CD4-positive, alpha-beta T cell (primary cell): Measurements from ENCODE around the gene TNRC6A. TPM values are rescaled to one million over a fixed set of nuclear protein-coding genes. Genes with fewer than 3 reads are reported as not detected.

ENCODE experiments used
- ATAC-seq: fragments of 200-7000 bp; cut with Tn5 transposase; one replicate; pipeline ENCODE4 v1.10.0; 2022; ENCODE audit warnings: mild to moderate bottlenecking; ENCODE audit not compliant: poor library complexity
- CTCF ChIA-PET: fragments of 350-600 bp; sonication (Branson Sonifier 250); formaldehyde crosslinking; loops from one replicate; lab custom pipeline; 2021; ENCODE audit warnings: antibody characterized with exemption, inconsistent platforms; lab: Charles Lee
- POLR2A ChIA-PET: fragments of 350-600 bp; sonication (Branson Sonifier 250); formaldehyde crosslinking; loops from one replicate; lab custom pipeline; 2021; ENCODE audit warnings: antibody characterized with exemption, inconsistent platforms; lab: Charles Lee
- DNase-seq, 14 experiments: peaks; one replicate each; pipeline ENCODE4 v3.0.0-alpha.2; 2013 to 2020; ENCODE audit warnings: mixed read lengths in 2 of 14
- H3K27ac ChIP-seq, 2 donors: one replicate each; pipeline versions ENCODE4 v1.5.1 to v1.7.0; 2013; ENCODE audit warnings: low read length in 2 of 2, low read depth in 1 of 2, mild to moderate bottlenecking in 1 of 2
- H3K27me3 ChIP-seq, 2 experiments: 1 replicate in 1 of 2; 2 replicates in 1 of 2; pipeline versions ENCODE4 v1.6.1 to v1.7.0; 2013; ENCODE audit warnings: low read length in 2 of 2, control low read depth in 1 of 2, mild to moderate bottlenecking in 1 of 2, moderate library complexity in 1 of 2; ENCODE audit not compliant: insufficient read depth in 2 of 2, control insufficient read depth in 1 of 2
- H3K36me3 ChIP-seq: one replicate; pipeline ENCODE4 v1.6.1; 2013; ENCODE audit warnings: low read length, control low read depth; ENCODE audit not compliant: insufficient read depth
- H3K4me1 ChIP-seq: one replicate; pipeline ENCODE4 v1.6.1; 2013; ENCODE audit warnings: low read length, control low read depth; ENCODE audit not compliant: insufficient read depth
- H3K4me3 ChIP-seq: one replicate; pipeline ENCODE4 v1.5.1; 2013; ENCODE audit warnings: mild to moderate bottlenecking, low read length, moderate library complexity
- H3K9me3 ChIP-seq, 2 experiments: 1 replicate in 1 of 2; 2 replicates in 1 of 2; pipeline versions ENCODE4 v1.6.1 to v1.7.0; 2013; ENCODE audit warnings: low read length in 2 of 2, mild to moderate bottlenecking in 2 of 2, control low read depth in 1 of 2, moderate library complexity in 1 of 2; ENCODE audit not compliant: control insufficient read depth in 1 of 2, insufficient read depth in 1 of 2
- H3K27ac Mint-ChIP-seq: one replicate; pipeline ENCODE4 v1.8.0; 2020; ENCODE audit warnings: mixed read lengths
- H3K27me3 Mint-ChIP-seq: one replicate; pipeline ENCODE4 v1.8.0; 2021; ENCODE audit warnings: mixed read lengths
- H3K36me3 Mint-ChIP-seq: one replicate; pipeline ENCODE4 v1.8.0; 2021; ENCODE audit warnings: low read depth, mixed read lengths
- H3K4me1 Mint-ChIP-seq: one replicate; pipeline ENCODE4 v1.8.0; 2021; ENCODE audit warnings: low read depth, mixed read lengths
- H3K4me3 Mint-ChIP-seq: one replicate; pipeline ENCODE4 v1.8.0; 2020; ENCODE audit warnings: mild to moderate bottlenecking, mixed read lengths
- H3K9me3 Mint-ChIP-seq: one replicate; pipeline ENCODE4 v1.8.0; 2020; ENCODE audit warnings: mixed read lengths
- CTCF ChIP-seq: fragments of 200-600 bp; IDR thresholded peaks from one replicate; pipeline ENCODE4 v1.8.0; 2022; ENCODE audit warnings: antibody characterized with exemption, mild to moderate bottlenecking
- intact Hi-C, 2 experiments: fragments of 100-400 bp; cut with DNase I in 1 of 2; cut with micrococcal nuclease in 1 of 2; formaldehyde crosslinking; loops; one replicate each; pipeline versions ENCODE4 v1.15.1 to v1.9.0; 2023 to 2025; cut with DNase I, micrococcal nuclease
- total RNA-seq, 174 experiments: library from RNA in 2 of 174; stranded (reverse) in 2 of 174; gene quantifications; one replicate each; pipeline ENCODE4 v1.2.3 and lab custom pipeline; 2021 to 2026

TNRC6A gene
- total RNA-seq, 2 experiments from 2014 or later, result 70.4 to 74.6 TPM

- no peaks in the 10 kb centered on the region for H3K9me3 Mint-ChIP-seq
- CTCF ChIA-PET, result no interaction called here
- Histone ChIP-seq H3K9me3 (peaks cover 0 to 4% of the 10 kb centered on the region in 2 experiments), H3K36me3 (no peaks in the 10 kb centered on the region), H3K4me3 (no peak overlapping the region), H3K27ac (no peak overlapping the region), H3K27me3 (no peaks in the 10 kb centered on the region), H3K4me1 (no peaks in the 10 kb centered on the region)
- TF ChIP-seq CTCF, result no peak
- no peaks in the 10 kb centered on the region for H3K4me1 Mint-ChIP-seq
- H3K27ac Mint-ChIP-seq, result no peak overlapping the region
- ATAC-seq (no peak), DNase-seq (peak; percentile 9 to 58 (median 27))
- intact Hi-C loops, result no loop called here
- no peak overlapping the region for H3K4me3 Mint-ChIP-seq
- H3K27me3 Mint-ChIP-seq, result peaks cover 11% of the 10 kb centered on the region
- no peaks in the 10 kb centered on the region for H3K36me3 Mint-ChIP-seq
- POLR2A ChIA-PET, result no interaction called here
Measured at GRCh38 chr16:24858219-24859041, 129.0 kb downstream of the TNRC6A start.

GRCh38 chr16:24861461-24861860 is 132.0 kb downstream of the TNRC6A start:
- CTCF ChIA-PET, result no interaction called here
- no peak for TF ChIP-seq CTCF
- H3K27me3 Mint-ChIP-seq, result peaks cover 17% of the 10 kb centered on the region
- H3K9me3 Mint-ChIP-seq, result peaks cover 7% of the 10 kb centered on the region
- Histone ChIP-seq H3K4me3 (no peak overlapping the region), H3K27ac (no peak overlapping the region), H3K36me3 (no peaks in the 10 kb centered on the region), H3K9me3 (peaks cover 4 to 6% of the 10 kb centered on the region in 2 experiments), H3K4me1 (no peaks in the 10 kb centered on the region), H3K27me3 (no peaks in the 10 kb centered on the region)
- H3K4me3 Mint-ChIP-seq, result no peak overlapping the region
- no peaks in the 10 kb centered on the region for H3K4me1 Mint-ChIP-seq
- intact Hi-C loops, result no loop called here
- DNase-seq (no peak), ATAC-seq (no peak)
- no peak overlapping the region for H3K27ac Mint-ChIP-seq
- H3K36me3 Mint-ChIP-seq, result peaks cover 5% of the 10 kb centered on the region
- POLR2A ChIA-PET, result no interaction called here

GRCh38 chr16:24863582-24864437 is 134.4 kb downstream of the TNRC6A start:
- no peaks in the 10 kb centered on the region for H3K36me3 ChIP-seq
- CTCF ChIA-PET, result no interaction called here
- intact Hi-C loops, result no loop called here
- Mint-ChIP-seq H3K4me3 (no peak overlapping the region), H3K27ac (no peak overlapping the region), H3K27me3 (peaks cover 10% of the 10 kb centered on the region), H3K36me3 (peaks cover 5% of the 10 kb centered on the region), H3K9me3 (peaks cover 7% of the 10 kb centered on the region), H3K4me1 (no peaks in the 10 kb centered on the region)
- H3K27ac ChIP-seq, result no peak overlapping the region
- no peaks in the 10 kb centered on the region for H3K4me1 ChIP-seq
- TF ChIP-seq CTCF, result no peak
- H3K9me3 ChIP-seq, result peaks cover 0 to 6% of the 10 kb centered on the region in 2 experiments
- H3K4me3 ChIP-seq, result no peak overlapping the region
- POLR2A ChIA-PET, result interaction anchor here (0.6 kb wide), 1 partner anchor 31 kb away, joined by 3 read pairs; no protein-coding TSS in a partner anchor
- no peaks in the 10 kb centered on the region for H3K27me3 ChIP-seq
- DNase-seq (no peak), ATAC-seq (no peak)
